Adipocyte (in vitro differentiated cells): ENCODE data around the gene PLXDC1.

Source experiments
- DNase-seq: peaks from one replicate; pipeline ENCODE4 v3.0.0-alpha.2; 2015; ENCODE audit warnings: low read depth
- H3K27me3 ChIP-seq: replicated peaks from 2 replicates; pipeline ENCODE4 v1.7.0; 2013; ENCODE audit warnings: mild to moderate bottlenecking, low read length, moderate library complexity; ENCODE audit not compliant: control insufficient read depth, insufficient read depth
- H3K36me3 ChIP-seq: 2 replicates; pipeline ENCODE4 v1.7.0; 2013; ENCODE audit warnings: low read length, mild to moderate bottlenecking, moderate library complexity; ENCODE audit not compliant: control insufficient read depth, insufficient read depth, severe bottlenecking
- H3K4me1 ChIP-seq: 2 replicates; pipeline ENCODE4 v1.7.0; 2013; ENCODE audit warnings: mild to moderate bottlenecking, low read length, moderate library complexity; ENCODE audit not compliant: control insufficient read depth, insufficient read depth
- H3K4me3 ChIP-seq: 2 replicates; pipeline ENCODE4 v1.7.0; 2013; ENCODE audit warnings: mild to moderate bottlenecking, low read length, moderate library complexity
- H3K9ac ChIP-seq: 2 replicates; pipeline ENCODE4 v1.7.0; 2013; ENCODE audit warnings: mild to moderate bottlenecking, low read length, moderate library complexity
- H3K9me3 ChIP-seq: 2 replicates; pipeline ENCODE4 v1.7.0; 2013; ENCODE audit warnings: mild to moderate bottlenecking, low read length, moderate library complexity; ENCODE audit not compliant: control insufficient read depth

The PLXDC1 gene

DNA sequence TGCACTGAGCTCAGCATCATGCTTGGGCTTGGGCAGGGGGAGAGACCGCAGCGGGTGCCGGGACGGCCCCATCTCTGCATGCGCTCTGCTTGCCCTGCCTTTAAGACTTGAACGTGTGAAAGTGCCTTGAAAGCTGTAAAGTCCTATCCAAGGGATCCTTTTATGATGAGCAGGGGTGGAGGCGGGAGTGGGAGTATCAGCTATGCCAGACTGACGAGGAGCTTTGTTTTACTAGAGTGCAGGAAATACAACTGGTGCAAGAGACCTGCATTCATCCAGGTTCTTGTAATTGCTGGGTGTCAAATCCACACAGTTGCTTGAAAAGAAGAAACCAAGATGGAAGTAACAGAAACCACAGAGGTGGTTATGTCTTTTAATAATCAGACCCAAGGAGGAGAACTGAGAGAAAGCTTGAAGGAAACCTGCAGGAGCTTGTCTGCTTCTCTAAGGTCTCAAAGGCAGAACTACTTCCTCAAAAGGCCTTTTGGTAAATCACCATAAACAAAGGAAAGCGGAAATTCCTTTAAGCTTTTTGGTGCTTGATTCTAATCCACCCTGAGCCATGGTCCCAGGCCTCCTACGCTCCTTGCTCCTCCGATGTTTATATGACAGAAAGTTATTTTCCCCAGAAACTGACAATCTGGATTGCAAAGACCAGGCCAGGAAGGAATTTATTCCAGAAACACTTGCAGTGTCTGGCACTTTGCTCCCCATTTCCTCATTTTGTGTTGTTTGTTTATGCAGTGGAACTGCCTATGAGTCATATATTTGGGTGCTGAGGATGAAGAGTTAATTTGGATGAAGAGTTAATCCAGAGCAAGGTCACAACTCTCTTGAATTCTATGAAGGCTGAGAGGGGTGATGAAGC lies 132.9 kb downstream of the PLXDC1 start:
- DNase-seq: peak; percentile 7
- Histone ChIP-seq H3K9me3 (peaks cover 4% of the 10 kb centered on the region), H3K36me3 (no peaks in the 10 kb centered on the region), H3K4me1 (peaks cover 14% of the 10 kb centered on the region), H3K27me3 (no peaks in the 10 kb centered on the region), H3K4me3 (no peak overlapping the region), H3K9ac (no peak overlapping the region)

DNA sequence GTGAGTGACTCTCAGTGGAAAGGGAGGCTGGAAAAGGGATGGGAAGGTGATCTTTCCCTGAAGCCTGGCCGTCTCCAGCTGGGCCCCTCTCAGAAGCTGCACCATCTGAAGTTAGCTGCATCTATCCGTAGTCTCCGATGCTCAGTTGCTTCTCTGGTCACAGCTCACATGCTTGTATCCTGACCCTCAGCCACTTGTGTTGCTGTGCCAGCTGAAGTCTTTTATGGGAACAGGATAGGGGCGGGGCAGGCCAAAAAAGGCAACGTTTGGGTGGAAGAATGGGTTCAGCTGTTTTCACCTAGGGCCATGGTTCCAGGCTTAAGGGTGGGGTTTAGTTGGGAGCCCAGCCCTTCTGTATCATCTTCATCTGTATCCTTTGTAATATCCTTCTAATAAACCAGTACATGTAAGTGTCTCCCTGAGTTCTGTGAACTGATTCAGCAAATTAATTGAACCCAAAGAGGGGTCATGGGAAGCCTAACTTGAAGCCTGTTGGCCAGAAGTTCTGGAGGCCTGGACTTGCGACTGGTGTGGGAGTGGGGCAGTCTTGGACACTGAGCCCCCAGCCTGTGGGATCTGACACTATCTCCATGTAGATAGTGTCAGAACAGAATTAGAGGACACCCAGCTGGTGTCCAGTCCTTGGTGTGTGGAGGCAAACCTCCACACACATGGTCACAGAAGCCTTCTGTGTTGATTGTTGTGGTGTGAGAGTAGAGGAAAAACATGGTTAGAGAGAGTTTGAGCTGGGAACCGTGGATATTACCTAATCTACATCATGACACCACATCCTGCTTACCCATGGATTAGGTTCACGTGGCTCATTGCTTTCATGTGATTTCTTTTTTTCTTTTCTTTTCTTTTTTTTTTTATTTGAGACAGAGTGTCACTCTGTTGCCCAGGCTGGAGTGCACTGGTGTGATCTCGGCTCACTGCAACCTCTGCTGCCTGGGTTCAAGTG lies 135.0 kb downstream of the PLXDC1 start:
- Histone ChIP-seq H3K27me3 (no peaks in the 10 kb centered on the region), H3K36me3 (no peaks in the 10 kb centered on the region), H3K4me3 (no peak overlapping the region), H3K9me3 (peaks cover 4% of the 10 kb centered on the region), H3K9ac (no peak overlapping the region), H3K4me1 (peaks cover 14% of the 10 kb centered on the region)
- DNase-seq: no peak

GRCh38 chr17:39015546-39015935 lies 135.9 kb downstream of the PLXDC1 start:
- Histone ChIP-seq H3K27me3 (no peaks in the 10 kb centered on the region), H3K4me1 (peaks cover 14% of the 10 kb centered on the region), H3K36me3 (no peaks in the 10 kb centered on the region), H3K4me3 (no peak overlapping the region), H3K9ac (no peak overlapping the region), H3K9me3 (peaks cover 4% of the 10 kb centered on the region)
- no peak for DNase-seq

DNA sequence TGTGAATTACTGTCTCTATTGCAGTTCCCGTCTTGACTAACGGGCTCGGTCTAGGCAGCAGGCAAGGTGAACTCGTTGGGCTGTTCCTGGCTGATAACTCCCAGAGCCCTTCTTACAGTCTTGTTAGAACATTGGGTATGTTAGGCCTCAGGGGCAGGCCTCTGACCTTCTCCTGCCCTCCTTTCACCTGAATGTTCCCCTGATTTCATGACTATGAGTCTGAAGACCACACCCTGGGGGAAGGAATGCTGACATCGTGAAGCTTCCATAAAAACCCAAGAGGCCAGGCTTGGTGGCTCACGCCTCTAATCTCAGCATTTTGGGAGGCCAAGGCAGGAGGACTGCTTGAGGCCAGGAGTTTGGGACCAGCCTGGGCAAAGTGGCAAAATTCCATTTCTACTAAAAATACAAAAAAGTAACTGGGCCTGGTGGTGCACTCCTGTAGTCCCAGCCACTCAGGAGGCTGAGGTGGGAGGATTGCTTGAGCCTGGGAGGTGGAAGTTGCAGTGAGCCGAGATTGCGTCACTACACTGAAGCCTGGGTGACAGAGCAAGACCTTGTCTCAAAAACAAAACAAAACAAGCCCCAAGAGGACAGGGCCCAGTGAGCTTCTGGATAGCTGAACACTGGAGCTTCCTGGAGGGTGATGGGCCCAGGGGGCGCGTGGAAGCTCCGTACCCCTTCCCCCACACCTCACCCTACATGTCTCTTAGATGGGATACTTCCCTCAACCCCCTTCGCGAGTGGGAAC lies 136.5 kb downstream of the PLXDC1 start:
- Histone ChIP-seq H3K27me3 (no peaks in the 10 kb centered on the region), H3K4me1 (peaks cover 14% of the 10 kb centered on the region), H3K9ac (peak overlapping the region; percentile 42), H3K36me3 (no peaks in the 10 kb centered on the region), H3K4me3 (no peak overlapping the region), H3K9me3 (peaks cover 4% of the 10 kb centered on the region)
- DNase-seq: no peak

GRCh38 chr17:39014044-39014794 lies 137.2 kb downstream of the PLXDC1 start:
- peaks cover 3% of the 10 kb centered on the region for H3K9me3 ChIP-seq
- H3K27me3 ChIP-seq: no peaks in the 10 kb centered on the region
- peak overlapping the region; percentile 42 for H3K9ac ChIP-seq
- peaks cover 14% of the 10 kb centered on the region for H3K4me1 ChIP-seq
- H3K4me3 ChIP-seq: no peak overlapping the region
- H3K36me3 ChIP-seq: no peaks in the 10 kb centered on the region
- DNase-seq: peak; percentile 48
